Loucy (cell line): ENCODE data around the gene PDE4D.

Experiments
- H2AFZ ChIP-seq: fragments of 200-600 bp; sonication (generic); 2 replicates; pipeline ENCODE4 v1.6.0; 2016; ENCODE audit warnings: antibody characterized with exemption, mild to moderate bottlenecking, low read length, moderate library complexity
- H3F3A ChIP-seq: fragments of 200-600 bp; 2 replicates; pipeline ENCODE4 v1.6.0; 2016; ENCODE audit warnings: antibody characterized with exemption, low read depth, mild to moderate bottlenecking
- H3K27me3 ChIP-seq: fragments of 200-600 bp; sonication (generic); 2 replicates; pipeline ENCODE4 v1.6.1; 2014; ENCODE audit warnings: low read length, mild to moderate bottlenecking; ENCODE audit not compliant: insufficient read depth, poor library complexity, severe bottlenecking
- H3K36me3 ChIP-seq: fragments of 200-600 bp; sonication (generic); 2 replicates; pipeline ENCODE4 v1.6.1; 2016; ENCODE audit warnings: low read length; ENCODE audit not compliant: insufficient read depth
- H3K4me1 ChIP-seq: fragments of 200-600 bp; sonication (generic); 2 replicates; pipeline ENCODE4 v1.5.1; 2014; ENCODE audit warnings: low read length, mild to moderate bottlenecking; ENCODE audit not compliant: insufficient read depth, poor library complexity, severe bottlenecking
- H3K4me2 ChIP-seq: fragments of 200-600 bp; sonication (generic); 2 replicates; pipeline ENCODE4 v1.6.0; 2014; ENCODE audit warnings: antibody characterized with exemption, low read length, low read depth, mild to moderate bottlenecking; ENCODE audit not compliant: poor library complexity, severe bottlenecking
- H3K4me3 ChIP-seq: fragments of 200-600 bp; sonication (generic); 2 replicates; pipeline ENCODE4 v1.5.1; 2014; ENCODE audit warnings: low read length, mild to moderate bottlenecking, mixed read lengths; ENCODE audit not compliant: poor library complexity, severe bottlenecking
- H3K79me2 ChIP-seq: fragments of 200-600 bp; sonication (generic); 2 replicates; pipeline ENCODE4 v1.6.1; 2014; ENCODE audit warnings: low read length; ENCODE audit not compliant: insufficient read depth
- H3K9ac ChIP-seq: fragments of 200-600 bp; sonication (generic); 2 replicates; pipeline ENCODE4 v1.6.0; 2014; ENCODE audit warnings: mild to moderate bottlenecking, low read depth, low read length, moderate library complexity; ENCODE audit not compliant: poor library complexity, severe bottlenecking
- H3K9me2 ChIP-seq: fragments of 200-600 bp; sonication (generic); replicated peaks from 2 replicates; pipeline ENCODE4 v1.6.1; 2016; ENCODE audit warnings: low read depth, low read length, mixed read lengths
- H3K9me3 ChIP-seq: fragments of 200-600 bp; sonication (generic); 2 replicates; pipeline ENCODE4 v1.6.1; 2014; ENCODE audit warnings: mild to moderate bottlenecking, antibody characterized with exemption, low read length, low read depth; ENCODE audit not compliant: insufficient read depth
- H4K20me1 ChIP-seq: fragments of 200-600 bp; sonication (generic); 2 replicates; pipeline ENCODE4 v1.6.0; 2014; ENCODE audit warnings: antibody characterized with exemption, low read length, mild to moderate bottlenecking; ENCODE audit not compliant: insufficient read depth, poor library complexity, severe bottlenecking
- CTCF ChIP-seq: fragments of 200-600 bp; sonication (generic); conservative IDR thresholded peaks from 2 replicates; pipeline ENCODE4 v1.5.1; 2014; ENCODE audit warnings: mild to moderate bottlenecking, antibody characterized with exemption, low read length
- EZH2phosphoT487 ChIP-seq: fragments of 200-600 bp; IDR thresholded peaks from 2 replicates; pipeline ENCODE4 v1.6.1; 2018; ENCODE audit warnings: antibody characterized with exemption, mild to moderate bottlenecking, moderate library complexity, borderline replicate concordance

The PDE4D gene

GRCh38 chr5:59236448-59236847, 657.1 kb downstream of the PDE4D start:
- no peaks in the 10 kb centered on the region for H3K9me3 ChIP-seq
- no peaks in the 10 kb centered on the region for H3K4me1 ChIP-seq
- no peak overlapping the region for H2AFZ ChIP-seq
- no peak overlapping the region for H3K4me3 ChIP-seq
- H3K79me2 ChIP-seq, result no peaks in the 10 kb centered on the region
- H3F3A ChIP-seq, result no peaks in the 10 kb centered on the region
- no peak for TF ChIP-seq EZH2phosphoT487
- TF ChIP-seq CTCF, result no peak
- no peaks in the 10 kb centered on the region for H3K9me2 ChIP-seq
- no peaks in the 10 kb centered on the region for H3K27me3 ChIP-seq
- H3K4me2 ChIP-seq, result no peak overlapping the region
- H4K20me1 ChIP-seq, result no peaks in the 10 kb centered on the region
- no peaks in the 10 kb centered on the region for H3K36me3 ChIP-seq
- H3K9ac ChIP-seq, result no peak overlapping the region

GRCh38 chr5:59234236-59234635, 659.3 kb downstream of the PDE4D start:
- TF ChIP-seq EZH2phosphoT487 (no peak), CTCF (no peak)
- Histone ChIP-seq H2AFZ (no peak overlapping the region), H3K27me3 (no peaks in the 10 kb centered on the region), H3K9me3 (no peaks in the 10 kb centered on the region), H3K4me2 (no peak overlapping the region), H3K79me2 (no peaks in the 10 kb centered on the region), H4K20me1 (no peaks in the 10 kb centered on the region), H3K9me2 (no peaks in the 10 kb centered on the region), H3K4me1 (no peaks in the 10 kb centered on the region), H3K36me3 (no peaks in the 10 kb centered on the region), H3K4me3 (no peak overlapping the region), H3K9ac (no peak overlapping the region), H3F3A (no peaks in the 10 kb centered on the region)

GRCh38 chr5:59231221-59231931, 662.1 kb downstream of the PDE4D start:
- Histone ChIP-seq H3K79me2 (no peaks in the 10 kb centered on the region), H3K36me3 (no peaks in the 10 kb centered on the region), H2AFZ (no peak overlapping the region), H3K4me3 (no peak overlapping the region), H3K27me3 (no peaks in the 10 kb centered on the region), H3K9me3 (no peaks in the 10 kb centered on the region), H3K9ac (no peak overlapping the region), H3K9me2 (no peaks in the 10 kb centered on the region), H4K20me1 (no peaks in the 10 kb centered on the region), H3K4me2 (no peak overlapping the region), H3K4me1 (no peaks in the 10 kb centered on the region), H3F3A (no peaks in the 10 kb centered on the region)
- TF ChIP-seq CTCF (no peak), EZH2phosphoT487 (no peak)
